Activated gamma-delta T cell (primary cell): ENCODE data around the gene F3.
"Not testable (repeated sequence)": the region's sequence is repeated elsewhere in the genome, so short reads cannot be mapped to it uniquely, and the experiment has no call there.

Source experiments
- DNase-seq: peaks from one replicate; lab custom pipeline; 2025; lab: John Stamatoyannopoulos, UW
- total RNA-seq, 2 donors: gene quantifications; one replicate each; lab custom pipeline; 2026; lab: John Stamatoyannopoulos, UW

The F3 gene
- total RNA-seq = 0.04 to 0.05 reads per million in 2 donors

GRCh38 chr1:94541246-94542087 lies at the start of gene F3:
Gene F3 (minus strand): TSS chr1:94541759. CDS start chr1:94541636, 123 bp downstream.
- DNase-seq = no peak

- DNase-seq = no peak
These were observed 48.9 kb upstream of the F3 start for GRCh38 chr1:94590203-94591137.

- DNase-seq = no peak
These were observed 48.2 kb upstream of the F3 start for GRCh38 chr1:94589728-94590127.

GRCh38 chr1:94582565-94582964 lies 41.0 kb upstream of the F3 start:
- no peak for DNase-seq

GRCh38 chr1:94580367-94581115 lies 39.0 kb upstream of the F3 start:
- DNase-seq = no peak

- no peak for DNase-seq
These were observed 38.3 kb upstream of the F3 start for GRCh38 chr1:94579876-94580294.

- no peak for DNase-seq
These were observed 37.3 kb upstream of the F3 start for GRCh38 chr1:94578856-94579255.

GRCh38 chr1:94573917-94574316 lies 32.4 kb upstream of the F3 start:
- not testable (repeated sequence) for DNase-seq

- no peak for DNase-seq
These were observed 31.2 kb upstream of the F3 start for GRCh38 chr1:94572780-94573179.

GRCh38 chr1:94570965-94571364 lies 29.4 kb upstream of the F3 start:
- not testable (repeated sequence) for DNase-seq

GRCh38 chr1:94568806-94569205 lies 27.2 kb upstream of the F3 start:
- not testable (repeated sequence) for DNase-seq

GRCh38 chr1:94567975-94568607 lies 26.5 kb upstream of the F3 start:
- DNase-seq = not testable (repeated sequence)

- not testable (repeated sequence) for DNase-seq
These were observed 24.9 kb upstream of the F3 start for GRCh38 chr1:94566436-94566835.

- no peak for DNase-seq
These were observed 24.3 kb upstream of the F3 start for GRCh38 chr1:94565901-94566300.

- no peak for DNase-seq
These were observed 21.1 kb upstream of the F3 start for GRCh38 chr1:94562519-94563260.

- DNase-seq = no peak
These were observed 18.8 kb upstream of the F3 start for GRCh38 chr1:94560333-94560732.

GRCh38 chr1:94559921-94560320 lies 18.4 kb upstream of the F3 start:
- DNase-seq = no peak

GRCh38 chr1:94555091-94555490 lies 13.5 kb upstream of the F3 start:
- no peak for DNase-seq

GRCh38 chr1:94554580-94554979 lies 13.0 kb upstream of the F3 start:
- DNase-seq = no peak

GRCh38 chr1:94553931-94554330 lies 12.4 kb upstream of the F3 start:
- no peak for DNase-seq

GRCh38 chr1:94553323-94553730 lies 11.8 kb upstream of the F3 start:
- DNase-seq = no peak
